ENCODE measurements around the gene IFITM1. TPM values are rescaled to one million over a fixed set of nuclear protein-coding genes. Genes with fewer than 3 reads are reported as not detected.
"Not testable (repeated sequence)": the region's sequence is repeated elsewhere in the genome, so short reads cannot be mapped to it uniquely, and the experiment has no call there.

The IFITM1 gene
- polyA plus RNA-seq, 3 donors from 2014 or later = 2,792 to 4,533 (median 3,562) TPM

- peak overlapping the region; percentile 77 to 96 (median 92) for H3K27ac Mint-ChIP-seq
- H3K36me3 Mint-ChIP-seq = no peaks in the 10 kb centered on the region
- no peak for DNase-seq
- peaks cover 8 to 14% (median 10%) of the 10 kb centered on the region in 3 donors for H3K27me3 Mint-ChIP-seq (ENCODE audit: low read depth in 3 of 3)
- H3K4me3 Mint-ChIP-seq = peak overlapping the region; percentile 51 to 81 (median 71)
- no peaks in the 10 kb centered on the region for H3K9me3 Mint-ChIP-seq
- H3K4me1 Mint-ChIP-seq = peaks cover 65 to 74% of the 10 kb centered on the region in 2 donors
Measured at GRCh38 chr11:325796-326591, 12.2 kb downstream of the IFITM1 start.

DNA sequence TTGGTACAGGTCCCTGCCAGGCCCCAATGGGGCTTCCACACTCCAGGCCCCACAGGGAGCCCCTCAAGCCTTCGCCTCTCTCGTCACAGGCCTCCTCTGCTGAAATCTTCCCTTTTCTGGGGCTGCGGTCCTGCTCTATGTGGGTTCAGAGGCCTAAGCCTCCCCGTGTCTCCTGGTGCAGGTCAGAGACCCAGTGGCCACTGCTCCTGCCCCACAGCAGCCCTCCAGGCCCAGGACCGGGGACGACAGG lies 12.7 kb downstream of the IFITM1 start:
- H3K4me3 Mint-ChIP-seq = peak overlapping the region; percentile 51 to 81 (median 71)
- H3K27ac Mint-ChIP-seq = peak overlapping the region; percentile 77 to 96 (median 92)
- H3K27me3 Mint-ChIP-seq (ENCODE audit: low read depth in 3 of 3) = peaks cover 11 to 19% (median 14%) of the 10 kb centered on the region in 3 donors
- peaks cover 70 to 78% of the 10 kb centered on the region in 2 donors for H3K4me1 Mint-ChIP-seq
- DNase-seq = no peak
- no peaks in the 10 kb centered on the region for H3K36me3 Mint-ChIP-seq
- H3K9me3 Mint-ChIP-seq = no peaks in the 10 kb centered on the region

- peaks cover 75 to 83% of the 10 kb centered on the region in 2 donors for H3K4me1 Mint-ChIP-seq
- peak; percentile 78 to 80 (median 78) for DNase-seq
- H3K36me3 Mint-ChIP-seq = no peaks in the 10 kb centered on the region
- peak overlapping the region; percentile 51 to 81 (median 71) for H3K4me3 Mint-ChIP-seq
- peak overlapping the region; percentile 77 to 96 (median 92) for H3K27ac Mint-ChIP-seq
- no peaks in the 10 kb centered on the region for H3K9me3 Mint-ChIP-seq
- H3K27me3 Mint-ChIP-seq (ENCODE audit: low read depth in 3 of 3) = peaks cover 11 to 22% (median 14%) of the 10 kb centered on the region in 3 donors
Measured at GRCh38 chr11:326842-327580, 13.2 kb downstream of the IFITM1 start.

- no peak for DNase-seq
- Mint-ChIP-seq H3K27ac (peak overlapping the region; percentile 77 to 96 (median 92)), H3K4me3 (peak overlapping the region; percentile 51 to 73 (median 65)), H3K36me3 (no peaks in the 10 kb centered on the region), H3K4me1 (peaks cover 81 to 87% of the 10 kb centered on the region in 2 donors), H3K27me3 (ENCODE audit: low read depth in 3 of 3) (peaks cover 11 to 22% (median 14%) of the 10 kb centered on the region in 3 donors), H3K9me3 (no peaks in the 10 kb centered on the region)
Measured at GRCh38 chr11:327581-327923, 13.7 kb downstream of the IFITM1 start.

DNA sequence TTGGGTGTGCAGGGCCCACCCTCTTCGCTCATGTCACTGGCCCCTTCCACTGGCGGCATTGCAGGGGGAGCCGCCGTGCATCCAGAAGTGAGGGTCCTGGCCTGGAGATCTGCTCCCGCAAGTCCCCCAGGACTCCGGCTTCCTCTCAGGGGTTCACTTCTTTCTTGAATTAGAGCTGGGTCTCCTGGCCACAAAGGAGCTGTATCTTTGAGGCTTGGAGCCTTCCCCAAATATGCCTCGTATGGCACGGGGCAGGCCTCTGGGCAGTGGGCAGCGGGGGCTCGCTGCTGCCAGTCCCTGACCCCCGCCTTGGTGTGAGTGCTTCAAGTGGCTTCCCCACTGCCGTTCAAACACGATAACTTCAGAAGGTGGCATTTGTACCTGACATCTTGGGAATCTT lies 14.2 kb downstream of the IFITM1 start:
- Mint-ChIP-seq H3K4me1 (peaks cover 85 to 90% of the 10 kb centered on the region in 2 donors), H3K36me3 (peaks cover 0 to 3% (median 0%) of the 10 kb centered on the region in 3 donors), H3K4me3 (peak overlapping the region in 2 of 5 donors; percentile 18 to 23), H3K9me3 (no peaks in the 10 kb centered on the region), H3K27me3 (ENCODE audit: low read depth in 3 of 3) (peaks cover 11 to 22% (median 16%) of the 10 kb centered on the region in 3 donors), H3K27ac (peak overlapping the region in 5 of 6 donors; percentile 56 to 93 (median 70))
- DNase-seq = no peak

DNA sequence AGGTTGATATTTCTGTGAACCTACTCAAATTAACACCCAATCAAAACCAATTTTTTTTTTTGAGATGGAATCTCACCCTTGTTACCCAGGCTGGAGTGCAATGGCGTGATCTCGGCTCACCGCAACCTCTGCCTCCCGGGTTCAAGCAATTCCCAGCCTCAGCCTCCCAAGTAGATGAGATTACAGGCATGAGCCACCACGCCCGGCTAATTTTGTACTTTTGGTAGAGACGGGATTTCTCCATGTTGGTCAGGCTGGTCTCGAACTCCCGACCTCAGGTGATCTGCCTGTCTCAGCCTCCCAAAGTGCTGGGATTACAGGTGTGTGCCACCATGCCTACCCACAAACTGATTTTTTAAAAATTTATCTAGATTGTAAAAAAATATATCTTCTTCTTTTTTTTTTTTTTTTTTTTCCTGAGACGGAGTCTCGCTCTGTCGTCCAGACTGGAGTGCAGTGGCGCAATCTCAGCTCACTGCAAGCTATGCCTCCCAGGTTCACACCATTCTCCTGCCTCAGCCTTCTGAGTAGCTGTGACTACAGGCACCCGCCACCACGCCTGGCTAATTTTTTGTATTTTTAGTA lies 14.8 kb downstream of the IFITM1 start:
- Mint-ChIP-seq H3K4me3 (peak overlapping the region in 1 of 5 donors; percentile 84), H3K27me3 (ENCODE audit: low read depth in 3 of 3) (peaks cover 11 to 22% (median 17%) of the 10 kb centered on the region in 3 donors), H3K4me1 (peaks cover 90 to 91% of the 10 kb centered on the region in 2 donors), H3K27ac (peak overlapping the region; percentile 84 to 95 (median 90))
- H3K9me3 Mint-ChIP-seq, H3K36me3 Mint-ChIP-seq, DNase-seq: not testable (repeated sequence)

DNA sequence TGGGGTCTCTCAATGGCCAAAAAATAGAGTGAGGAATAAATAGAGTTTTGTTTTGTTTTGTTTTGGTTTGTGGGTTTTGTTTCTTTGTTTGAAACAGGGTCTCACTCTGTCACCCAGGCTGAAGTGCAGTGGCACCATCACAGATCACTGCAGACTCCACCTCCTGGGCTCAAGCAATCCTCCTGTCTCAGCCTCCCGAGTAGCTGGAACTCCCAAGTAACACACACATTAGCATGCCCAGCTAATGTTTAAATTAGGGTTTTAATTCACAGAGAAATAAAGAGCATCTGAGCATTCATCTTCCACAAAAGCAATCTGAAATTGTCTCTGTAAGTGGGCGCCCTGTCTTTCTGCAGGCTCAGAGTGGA lies 16.0 kb downstream of the IFITM1 start:
- Mint-ChIP-seq H3K9me3 (peaks cover 0 to 2% (median 0%) of the 10 kb centered on the region in 6 donors), H3K27me3 (ENCODE audit: low read depth in 3 of 3) (peaks cover 11 to 20% (median 16%) of the 10 kb centered on the region in 3 donors), H3K27ac (peak overlapping the region; percentile 84 to 95 (median 90)), H3K36me3 (peaks cover 0 to 7% (median 0%) of the 10 kb centered on the region in 3 donors), H3K4me1 (peaks cover 87 to 95% of the 10 kb centered on the region in 2 donors), H3K4me3 (peak overlapping the region; percentile 28 to 88 (median 84))
- DNase-seq = no peak

- Mint-ChIP-seq H3K36me3 (peaks cover 0 to 7% (median 0%) of the 10 kb centered on the region in 3 donors), H3K9me3 (peaks cover 0 to 2% (median 0%) of the 10 kb centered on the region in 6 donors), H3K27ac (peak overlapping the region in 5 of 6 donors; percentile 84 to 95 (median 92)), H3K4me1 (peaks cover 85 to 94% of the 10 kb centered on the region in 2 donors), H3K4me3 (peak overlapping the region; percentile 84 to 88 (median 87)), H3K27me3 (ENCODE audit: low read depth in 3 of 3) (peaks cover 11 to 20% (median 15%) of the 10 kb centered on the region in 3 donors)
- DNase-seq = no peak
Measured at GRCh38 chr11:330307-330693, 16.5 kb downstream of the IFITM1 start.

DNA sequence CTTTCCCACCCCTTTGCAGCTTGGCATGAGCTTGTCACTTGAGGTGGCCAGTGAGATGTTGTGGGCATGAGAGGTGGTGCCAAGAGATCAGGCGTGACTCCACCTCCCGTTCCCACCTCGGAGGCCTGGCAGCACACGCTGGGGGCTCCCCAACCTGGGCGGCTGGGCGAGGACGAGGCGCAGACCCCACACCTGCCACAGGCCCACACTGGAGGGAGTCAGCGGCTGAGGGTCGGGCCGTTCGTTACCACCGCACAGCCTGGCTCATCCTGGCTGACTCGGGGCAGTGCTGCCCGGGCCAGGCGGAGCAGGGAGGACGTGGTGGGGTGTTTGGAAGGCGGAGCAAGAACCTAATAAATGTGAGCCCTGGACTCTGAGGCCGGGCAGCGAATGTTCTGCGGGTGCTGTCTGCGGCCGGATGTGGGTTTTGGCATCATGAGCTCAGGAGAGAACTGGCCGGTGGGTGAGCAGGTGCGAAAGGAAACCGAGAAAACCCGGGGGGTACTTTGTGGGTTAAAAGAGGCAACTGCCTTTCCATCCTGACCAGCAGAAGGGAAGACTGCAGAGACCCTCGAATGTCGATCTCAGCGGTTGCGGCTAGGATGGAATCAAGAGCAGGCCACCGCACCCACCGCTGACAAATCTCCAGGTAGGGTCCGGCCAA lies 17.0 kb downstream of the IFITM1 start:
- DNase-seq = peak; percentile 78 to 82 (median 79)
- Mint-ChIP-seq H3K36me3 (peaks cover 0 to 7% (median 0%) of the 10 kb centered on the region in 3 donors), H3K9me3 (peaks cover 0 to 2% (median 0%) of the 10 kb centered on the region in 6 donors), H3K4me3 (peak overlapping the region; percentile 84 to 88 (median 87)), H3K27ac (peak overlapping the region; percentile 84 to 95 (median 90)), H3K27me3 (ENCODE audit: low read depth in 3 of 3) (peaks cover 11 to 20% (median 15%) of the 10 kb centered on the region in 3 donors), H3K4me1 (peaks cover 87 to 94% of the 10 kb centered on the region in 2 donors)

DNA sequence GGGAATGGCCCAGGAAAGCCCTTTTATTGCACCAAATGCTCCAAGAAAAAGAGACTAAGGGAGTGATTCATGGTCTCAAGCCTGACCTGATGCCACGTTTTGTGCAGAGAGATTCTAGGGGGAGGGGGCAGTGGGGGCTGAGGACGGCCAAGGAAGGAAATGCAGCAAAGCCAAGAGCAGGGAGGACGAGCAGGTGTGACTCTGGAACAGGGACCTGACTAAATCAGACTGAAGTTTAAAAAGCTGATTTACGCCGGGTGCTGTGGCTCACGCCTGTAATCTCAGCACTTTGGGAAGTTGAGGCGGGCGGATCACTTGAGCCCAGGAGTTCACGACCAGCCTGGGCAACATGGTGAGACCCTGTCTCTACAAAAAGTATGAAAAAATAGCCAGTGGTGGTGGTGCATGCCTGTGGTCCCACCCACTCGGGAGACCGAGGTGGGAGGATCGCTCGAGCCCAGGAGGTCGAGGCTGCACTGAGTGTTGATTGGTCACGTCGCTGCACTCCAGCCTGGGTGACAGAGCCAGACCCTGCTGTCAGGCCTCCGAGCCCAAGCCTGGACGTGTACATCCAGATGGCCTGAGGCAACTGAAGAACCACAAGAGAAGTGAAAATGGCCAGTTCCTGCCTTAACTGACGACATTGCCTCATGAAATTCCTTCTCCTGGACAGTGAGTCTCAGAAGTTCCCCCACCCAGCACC lies 17.7 kb downstream of the IFITM1 start:
- Mint-ChIP-seq H3K9me3 (peaks cover 0 to 2% (median 0%) of the 10 kb centered on the region in 6 donors), H3K4me1 (peaks cover 87 to 94% of the 10 kb centered on the region in 2 donors), H3K36me3 (peaks cover 0 to 7% (median 0%) of the 10 kb centered on the region in 3 donors), H3K27me3 (ENCODE audit: low read depth in 3 of 3) (peaks cover 11 to 16% (median 15%) of the 10 kb centered on the region in 3 donors), H3K27ac (peak overlapping the region; percentile 84 to 95 (median 90)), H3K4me3 (peak overlapping the region; percentile 84 to 88 (median 87))
- DNase-seq = no peak

GRCh38 chr11:332651-333480 lies 19.0 kb downstream of the IFITM1 start:
- peaks cover 11 to 16% (median 15%) of the 10 kb centered on the region in 3 donors for H3K27me3 Mint-ChIP-seq (ENCODE audit: low read depth in 3 of 3)
- DNase-seq = peak in 2 of 3 donors; percentile 46 to 49
- H3K36me3 Mint-ChIP-seq = peaks cover 0 to 7% (median 0%) of the 10 kb centered on the region in 3 donors
- H3K9me3 Mint-ChIP-seq = peaks cover 0 to 2% (median 0%) of the 10 kb centered on the region in 6 donors
- peak overlapping the region; percentile 84 to 88 (median 87) for H3K4me3 Mint-ChIP-seq
- H3K27ac Mint-ChIP-seq = peak overlapping the region; percentile 83 to 92 (median 88)
- peaks cover 79 to 86% of the 10 kb centered on the region in 2 donors for H3K4me1 Mint-ChIP-seq

Measured in immature natural killer cell (primary cell).